H9 (cell line): ENCODE results near the gene DGCR8. TPM values are rescaled to one million over a fixed set of nuclear protein-coding genes. Genes with fewer than 3 reads are reported as not detected.

ENCODE experiments used
- DNase-seq: peaks from one replicate; pipeline ENCODE4 v3.0.0-alpha.2; 2017
- H2AFZ ChIP-seq: one replicate; pipeline ENCODE4 v1.6.1; 2013; ENCODE audit warnings: mild to moderate bottlenecking, low read length, control low read depth, moderate library complexity
- H2AK5ac ChIP-seq: 2 replicates; pipeline ENCODE4 v1.6.1; 2013; ENCODE audit warnings: low read length, control low read depth, mixed read lengths; ENCODE audit not compliant: insufficient read length
- H2BK120ac ChIP-seq: one replicate; pipeline ENCODE4 v1.6.1; 2013; ENCODE audit warnings: low read depth, mild to moderate bottlenecking, low read length, control low read depth, inconsistent platforms; ENCODE audit not compliant: poor library complexity, severe bottlenecking
- H2BK12ac ChIP-seq: 2 replicates; pipeline ENCODE4 v1.6.1; 2013; ENCODE audit warnings: low read length, control low read depth, mixed read lengths, low read depth; ENCODE audit not compliant: insufficient read length
- H2BK15ac ChIP-seq: 2 replicates; pipeline ENCODE4 v1.6.1; 2013; ENCODE audit warnings: low read depth, low read length, control low read depth
- H2BK20ac ChIP-seq: one replicate; pipeline ENCODE4 v1.6.1; 2013; ENCODE audit warnings: low read depth, mild to moderate bottlenecking, low read length, control low read depth, inconsistent platforms; ENCODE audit not compliant: poor library complexity, severe bottlenecking
- H2BK5ac ChIP-seq: 2 replicates; pipeline ENCODE4 v1.6.1; 2013; ENCODE audit warnings: low read length, control low read depth, mixed read lengths; ENCODE audit not compliant: insufficient read length
- H3K14ac ChIP-seq: 2 replicates; pipeline ENCODE4 v1.6.1; 2013; ENCODE audit warnings: low read length, control low read depth; ENCODE audit not compliant: insufficient read depth
- H3K18ac ChIP-seq: 2 replicates; pipeline ENCODE4 v1.6.1; 2013; ENCODE audit warnings: low read depth, mild to moderate bottlenecking, mixed read lengths, low read length, control low read depth; ENCODE audit not compliant: insufficient read length
- H3K23ac ChIP-seq: 2 replicates; pipeline ENCODE4 v1.6.1; 2013; ENCODE audit warnings: low read length, control low read depth, mixed read lengths, low read depth; ENCODE audit not compliant: insufficient read length
- H3K23me2 ChIP-seq: 2 replicates; pipeline ENCODE4 v1.6.1; 2013; ENCODE audit warnings: low read depth, mild to moderate bottlenecking, mixed read lengths, low read length, control low read depth; ENCODE audit not compliant: insufficient read length, poor library complexity, severe bottlenecking
- H3K27ac ChIP-seq: 2 replicates; pipeline ENCODE4 v1.5.1; 2013; ENCODE audit warnings: low read length, control low read depth, mixed read lengths, low read depth; ENCODE audit not compliant: insufficient read length
- H3K27me3 ChIP-seq: 2 replicates; pipeline ENCODE4 v1.6.1; 2013; ENCODE audit warnings: low read length, control low read depth, inconsistent platforms; ENCODE audit not compliant: insufficient read depth
- H3K4ac ChIP-seq: 2 replicates; pipeline ENCODE4 v1.6.1; 2013; ENCODE audit warnings: low read depth, mild to moderate bottlenecking, control low read depth, inconsistent platforms, low read length, moderate library complexity
- H3K4me1 ChIP-seq: 2 replicates; pipeline ENCODE4 v1.6.1; 2013; ENCODE audit warnings: low read length, control low read depth, inconsistent platforms; ENCODE audit not compliant: insufficient read depth
- H3K4me2 ChIP-seq: 2 replicates; pipeline ENCODE4 v1.6.1; 2013; ENCODE audit warnings: low read length, control low read depth, mixed read lengths; ENCODE audit not compliant: insufficient read length, insufficient read depth
- H3K56ac ChIP-seq: 2 replicates; pipeline ENCODE4 v1.6.1; 2013; ENCODE audit warnings: low read depth, mild to moderate bottlenecking, mixed read lengths, low read length, control low read depth; ENCODE audit not compliant: insufficient read length
- H3K79me1 ChIP-seq: 2 replicates; pipeline ENCODE4 v1.6.1; 2013; ENCODE audit warnings: low read depth, mild to moderate bottlenecking, moderate library complexity, low read length, control low read depth, inconsistent platforms; ENCODE audit not compliant: insufficient read depth, poor library complexity, severe bottlenecking
- H3K79me2 ChIP-seq: 2 replicates; pipeline ENCODE4 v1.6.1; 2013; ENCODE audit warnings: low read length, control low read depth, inconsistent platforms; ENCODE audit not compliant: insufficient read depth
- H3K9ac ChIP-seq: 2 replicates; pipeline ENCODE4 v1.6.1; 2013; ENCODE audit warnings: low read length, control low read depth, mixed read lengths; ENCODE audit not compliant: insufficient read length; ENCODE audit errors: extremely low read depth
- H3K9me3 ChIP-seq: one replicate; pipeline ENCODE4 v1.6.1; 2013; ENCODE audit warnings: low read depth, low read length, inconsistent platforms; ENCODE audit not compliant: control insufficient read depth
- H3T11ph ChIP-seq: one replicate; pipeline ENCODE4 v1.6.1; 2013; ENCODE audit warnings: mild to moderate bottlenecking, low read length, control low read depth, inconsistent platforms
- H4K20me1 ChIP-seq: one replicate; pipeline ENCODE4 v1.6.1; 2013; ENCODE audit not compliant: control insufficient read depth, insufficient read length, insufficient read depth
- H4K5ac ChIP-seq: 2 replicates; pipeline ENCODE4 v1.6.1; 2013; ENCODE audit warnings: low read depth, mild to moderate bottlenecking, mixed read lengths, low read length, control low read depth; ENCODE audit not compliant: insufficient read length
- H4K8ac ChIP-seq: replicated peaks from 2 replicates; pipeline ENCODE4 v1.6.1; 2013; ENCODE audit warnings: low read length, control low read depth, mixed read lengths, low read depth; ENCODE audit not compliant: insufficient read length
- H4K91ac ChIP-seq: 2 replicates; pipeline ENCODE4 v1.6.1; 2013; ENCODE audit warnings: low read depth, mild to moderate bottlenecking, moderate library complexity, mixed read lengths, low read length, control low read depth; ENCODE audit not compliant: insufficient read length
- H3K27ac Mint-ChIP-seq, 3 experiments: 2 replicates in 2 of 3; 3 replicates in 1 of 3; pipeline ENCODE4 v1.8.0; 2020 to 2021; ENCODE audit warnings: mixed read lengths in 3 of 3, mild to moderate bottlenecking in 1 of 3, moderate library complexity in 1 of 3
- H3K27me3 Mint-ChIP-seq: 2 replicates; pipeline ENCODE4 v1.8.0; 2021; ENCODE audit warnings: low read depth, mild to moderate bottlenecking, moderate library complexity, mixed read lengths
- H3K36me3 Mint-ChIP-seq, 3 experiments: 2 replicates in 2 of 3; 3 replicates in 1 of 3; pipeline ENCODE4 v1.8.0; 2020 to 2021; ENCODE audit warnings: low read depth in 3 of 3, mixed read lengths in 3 of 3; ENCODE audit not compliant: insufficient read depth in 1 of 3
- H3K4me1 Mint-ChIP-seq, 2 experiments: 2 replicates each; pipeline ENCODE4 v1.8.0; 2020; ENCODE audit warnings: mixed read lengths in 2 of 2
- H3K4me3 Mint-ChIP-seq, 2 experiments: 2 replicates in 1 of 2; 3 replicates in 1 of 2; pipeline ENCODE4 v1.8.0; 2020 to 2021; ENCODE audit warnings: mild to moderate bottlenecking in 2 of 2, mixed read lengths in 2 of 2, moderate library complexity in 1 of 2
- H3K9me3 Mint-ChIP-seq, 2 experiments: 2 replicates in 1 of 2; 3 replicates in 1 of 2; pipeline ENCODE4 v1.8.0; 2020; ENCODE audit warnings: mild to moderate bottlenecking in 2 of 2, mixed read lengths in 2 of 2, moderate library complexity in 1 of 2
- CTCF ChIP-seq: fragments of 200-600 bp; sonication (generic); conservative IDR thresholded peaks from 3 replicates; pipeline ENCODE4 v1.8.0; 2021; ENCODE audit warnings: antibody characterized with exemption, mild to moderate bottlenecking
- WGBS: extraction: QIAGEN DNeasy Blood & Tissue Kit; methylation state at CpG from one replicate; pipeline ENCODE4 v1.1.7; 2013; ENCODE audit warnings: missing lambda C conversion rate, low lambda C conversion rate, mixed read lengths; ENCODE audit not compliant: insufficient read length; ENCODE audit errors: extremely low coverage; 5-methylcytosine and 5-hydroxymethylcytosine counted together
- total RNA-seq: library from RNA; stranded (reverse); gene quantifications from 2 replicates; pipeline ENCODE4 v1.2.1, GENCODE V29; 2021

The DGCR8 gene
- total RNA-seq, 1 experiment from 2014 or later: 74.5 TPM

GRCh38 chr22:20034143-20034542 lies 45.9 kb upstream of the DGCR8 start:
- no CpG with 5 or more reads among the region's 5 CpGs for WGBS
- no peak overlapping the region; the same call in 1 of the 2 replicates for H3K14ac ChIP-seq
- Mint-ChIP-seq H3K27me3 (no peaks in the 10 kb centered on the region; the same call in 1 of the 2 replicates), H3K9me3 (no peaks in the 10 kb centered on the region), H3K36me3 (peaks cover 0 to 5% (median 0%) of the 10 kb centered on the region in 3 experiments; a peak in 3 of 7 replicates), H3K4me1 (peaks cover 0 to 11% of the 10 kb centered on the region in 2 experiments; a peak in 2 of 4 replicates), H3K27ac (no peak overlapping the region), H3K4me3 (no peak overlapping the region)
- no peak overlapping the region for H3K9ac ChIP-seq
- no peak overlapping the region for H2BK120ac ChIP-seq
- no peak overlapping the region for H4K91ac ChIP-seq
- no peak overlapping the region for H2AFZ ChIP-seq
- no peak overlapping the region for H3K56ac ChIP-seq
- H2BK15ac ChIP-seq: no peak overlapping the region
- no peak overlapping the region for H3K18ac ChIP-seq
- no peak overlapping the region for H2AK5ac ChIP-seq
- no peak overlapping the region for H2BK5ac ChIP-seq
- H3K27me3 ChIP-seq: no peaks in the 10 kb centered on the region; the same call in 1 of the 2 replicates
- H3K9me3 ChIP-seq: no peaks in the 10 kb centered on the region
- H2BK20ac ChIP-seq: no peak overlapping the region
- H2BK12ac ChIP-seq: no peak overlapping the region
- DNase-seq: no peak
- no peaks in the 10 kb centered on the region for H3K23me2 ChIP-seq
- H3K23ac ChIP-seq: no peak overlapping the region
- H4K5ac ChIP-seq: no peak overlapping the region
- TF ChIP-seq CTCF: no peak
- H3K4me2 ChIP-seq: no peak overlapping the region
- no peak overlapping the region for H3K27ac ChIP-seq
- H3K4ac ChIP-seq: no peak overlapping the region
- no peak overlapping the region for H3T11ph ChIP-seq
- no peaks in the 10 kb centered on the region for H4K20me1 ChIP-seq
- no peaks in the 10 kb centered on the region for H3K4me1 ChIP-seq
- H3K79me1 ChIP-seq: no peaks in the 10 kb centered on the region
- no peaks in the 10 kb centered on the region for H3K79me2 ChIP-seq
- H4K8ac ChIP-seq: no peak overlapping the region
